Measurements from ENCODE around the gene GDI1.

DNA sequence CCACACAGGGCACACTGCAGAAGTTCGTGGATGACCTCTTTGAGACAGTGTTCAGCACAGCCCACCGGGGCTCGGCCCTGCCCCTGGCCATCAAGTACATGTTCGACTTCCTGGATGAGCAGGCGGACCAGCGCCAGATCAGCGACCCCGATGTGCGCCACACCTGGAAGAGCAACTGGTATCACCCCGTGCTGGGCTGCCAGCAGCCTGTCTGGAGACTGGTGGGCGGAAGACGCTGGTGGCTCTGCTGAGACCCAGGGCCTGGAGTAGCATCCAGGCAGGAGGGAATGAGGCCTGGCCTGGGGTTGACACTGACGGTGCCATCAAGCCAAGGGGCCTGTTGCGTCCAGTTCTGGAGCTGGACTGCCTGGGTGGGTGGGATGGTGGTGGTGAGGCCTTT is 33.5 kb downstream of the GDI1 start:
- TF ChIP-seq, protein P1, sequence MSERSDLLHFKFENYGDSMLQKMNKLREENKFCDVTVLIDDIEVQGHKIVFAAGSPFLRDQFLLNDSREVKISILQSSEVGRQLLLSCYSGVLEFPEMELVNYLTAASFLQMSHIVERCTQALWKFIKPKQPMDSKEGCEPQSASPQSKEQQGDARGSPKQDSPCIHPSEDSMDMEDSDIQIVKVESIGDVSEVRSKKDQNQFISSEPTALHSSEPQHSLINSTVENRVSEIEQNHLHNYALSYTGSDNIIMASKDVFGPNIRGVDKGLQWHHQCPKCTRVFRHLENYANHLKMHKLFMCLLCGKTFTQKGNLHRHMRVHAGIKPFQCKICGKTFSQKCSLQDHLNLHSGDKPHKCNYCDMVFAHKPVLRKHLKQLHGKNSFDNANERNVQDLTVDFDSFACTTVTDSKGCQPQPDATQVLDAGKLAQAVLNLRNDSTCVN (tag by site-specific recombination; optimal IDR thresholded peaks at IDR 0.05), result no peak
- TF ChIP-seq ZBTB7A (tag by site-specific recombination; IDR thresholded peaks at IDR 0.05; ENCODE audit: low read depth) (no peak), HOXC10 (CRISPR knock-in tag; IDR thresholded peaks at IDR 0.05) (no peak), ZNF658 (tag by site-specific recombination; IDR thresholded peaks at IDR 0.05) (no peak), ZNF560 (tag by site-specific recombination; IDR thresholded peaks at IDR 0.05; ENCODE audit: borderline replicate concordance) (no peak), ZNF501 (tag by site-specific recombination; IDR thresholded peaks at IDR 0.05) (no peak), ZNF354C (tag by site-specific recombination; IDR thresholded peaks at IDR 0.05; ENCODE audit: borderline replicate concordance, low read depth) (no peak), ZNF704 (tag by site-specific recombination; IDR thresholded peaks at IDR 0.05) (no peak), SP2 (tag by site-specific recombination; IDR thresholded peaks at IDR 0.05) (no peak), ZXDB (tag by site-specific recombination; IDR thresholded peaks at IDR 0.05) (no peak), ZNF223 (tag by site-specific recombination; IDR thresholded peaks at IDR 0.05) (no peak)
- TF ChIP-seq, protein P2, sequence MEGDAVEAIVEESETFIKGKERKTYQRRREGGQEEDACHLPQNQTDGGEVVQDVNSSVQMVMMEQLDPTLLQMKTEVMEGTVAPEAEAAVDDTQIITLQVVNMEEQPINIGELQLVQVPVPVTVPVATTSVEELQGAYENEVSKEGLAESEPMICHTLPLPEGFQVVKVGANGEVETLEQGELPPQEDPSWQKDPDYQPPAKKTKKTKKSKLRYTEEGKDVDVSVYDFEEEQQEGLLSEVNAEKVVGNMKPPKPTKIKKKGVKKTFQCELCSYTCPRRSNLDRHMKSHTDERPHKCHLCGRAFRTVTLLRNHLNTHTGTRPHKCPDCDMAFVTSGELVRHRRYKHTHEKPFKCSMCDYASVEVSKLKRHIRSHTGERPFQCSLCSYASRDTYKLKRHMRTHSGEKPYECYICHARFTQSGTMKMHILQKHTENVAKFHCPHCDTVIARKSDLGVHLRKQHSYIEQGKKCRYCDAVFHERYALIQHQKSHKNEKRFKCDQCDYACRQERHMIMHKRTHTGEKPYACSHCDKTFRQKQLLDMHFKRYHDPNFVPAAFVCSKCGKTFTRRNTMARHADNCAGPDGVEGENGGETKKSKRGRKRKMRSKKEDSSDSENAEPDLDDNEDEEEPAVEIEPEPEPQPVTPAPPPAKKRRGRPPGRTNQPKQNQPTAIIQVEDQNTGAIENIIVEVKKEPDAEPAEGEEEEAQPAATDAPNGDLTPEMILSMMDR (tag by site-specific recombination; IDR thresholded peaks at IDR 0.05), result no peak

Measured in HEK293 (cell line).